Natural killer cell treated with Interleukin-12 subunit alpha and Interleukin-12 subunit beta and Interleukin-15 and Interleukin-18, amount 100 ng/mL, for 72 hours (primary cell): ENCODE results near the gene SOCS3. TPM values are rescaled to one million over a fixed set of nuclear protein-coding genes. Genes with fewer than 3 reads are reported as not detected.
A peak's percentile ranks its signal among the peaks of the same experiment; 100 is the strongest.

Experiments used
- ATAC-seq, 2 donors: fragments of 150-1000 bp; cut with Tn5 transposase in 1 of 2; sonication (Bioruptor Pico), chemical (Tn5 transposase) in 1 of 2; 2 replicates each; pipeline ENCODE4 v1.10.0; 2021
- DNase-seq: peaks from one replicate; pipeline ENCODE4 v3.0.0; 2022; ENCODE audit warnings: low spot score
- H3K27ac Mint-ChIP-seq, 2 donors: 1 replicate in 1 of 2; 2 replicates in 1 of 2; pipeline ENCODE4 v1.8.0; 2022; ENCODE audit warnings: mixed read lengths in 2 of 2, mild to moderate bottlenecking in 1 of 2, moderate library complexity in 1 of 2
- H3K27me3 Mint-ChIP-seq, 2 donors: 1 replicate in 1 of 2; 2 replicates in 1 of 2; pipeline ENCODE4 v1.8.0; 2022; ENCODE audit warnings: mixed read lengths in 2 of 2
- H3K36me3 Mint-ChIP-seq: one replicate; pipeline ENCODE4 v1.8.0; 2022; ENCODE audit warnings: mixed read lengths
- H3K4me1 Mint-ChIP-seq, 2 donors: 1 replicate in 1 of 2; 2 replicates in 1 of 2; pipeline ENCODE4 v1.8.0; 2022; ENCODE audit warnings: low read depth in 2 of 2, mixed read lengths in 2 of 2, mild to moderate bottlenecking in 1 of 2
- H3K4me3 Mint-ChIP-seq: one replicate; pipeline ENCODE4 v1.8.0; 2022; ENCODE audit warnings: mixed read lengths
- H3K9me3 Mint-ChIP-seq: 2 replicates; pipeline ENCODE4 v1.8.0; 2022; ENCODE audit warnings: mixed read lengths
- total RNA-seq, 2 donors: library from RNA; stranded (reverse); gene quantifications; one replicate each; pipeline ENCODE4 v1.2.3, GENCODE V29; 2022

SOCS3 gene
- total RNA-seq, 2 donors from 2014 or later: 110 to 156 TPM

- peak overlapping the region; percentile 90 for H3K4me3 Mint-ChIP-seq
- H3K9me3 Mint-ChIP-seq: no peaks in the 10 kb centered on the region
- peaks cover 6% of the 10 kb centered on the region for H3K36me3 Mint-ChIP-seq
- DNase-seq (peak; percentile 44), ATAC-seq (no peak)
- peaks cover 43 to 50% of the 10 kb centered on the region in 2 donors for H3K4me1 Mint-ChIP-seq
- H3K27me3 Mint-ChIP-seq: no peaks in the 10 kb centered on the region
- H3K27ac Mint-ChIP-seq: peak overlapping the region; percentile 96 to 98
Observed at GRCh38 chr17:78357672-78358537, 2.0 kb downstream of the SOCS3 start.

- H3K4me1 Mint-ChIP-seq: peaks cover 42 to 47% of the 10 kb centered on the region in 2 donors
- peaks cover 6% of the 10 kb centered on the region for H3K36me3 Mint-ChIP-seq
- peak overlapping the region; percentile 90 for H3K4me3 Mint-ChIP-seq
- H3K9me3 Mint-ChIP-seq: no peaks in the 10 kb centered on the region
- no peaks in the 10 kb centered on the region for H3K27me3 Mint-ChIP-seq
- no peak for ATAC-seq
- H3K27ac Mint-ChIP-seq: peak overlapping the region; percentile 96 to 98
- DNase-seq: peak; percentile 53
Observed at GRCh38 chr17:78357177-78357586, 2.7 kb downstream of the SOCS3 start.

- DNase-seq (peak; percentile 93), ATAC-seq (peak; percentile 69 to 71)
- H3K36me3 Mint-ChIP-seq: peaks cover 6% of the 10 kb centered on the region
- no peaks in the 10 kb centered on the region for H3K9me3 Mint-ChIP-seq
- peaks cover 44 to 46% of the 10 kb centered on the region in 2 donors for H3K4me1 Mint-ChIP-seq
- H3K4me3 Mint-ChIP-seq: peak overlapping the region; percentile 90
- peak overlapping the region; percentile 96 to 98 for H3K27ac Mint-ChIP-seq
- no peaks in the 10 kb centered on the region for H3K27me3 Mint-ChIP-seq
Observed at GRCh38 chr17:78356101-78356713, 3.7 kb downstream of the SOCS3 start.

GRCh38 chr17:78355701-78356100 is 4.2 kb downstream of the SOCS3 start:
- Mint-ChIP-seq H3K9me3 (no peaks in the 10 kb centered on the region), H3K4me1 (peaks cover 43 to 46% of the 10 kb centered on the region in 2 donors), H3K36me3 (peaks cover 6% of the 10 kb centered on the region), H3K27me3 (no peaks in the 10 kb centered on the region), H3K27ac (peak overlapping the region; percentile 96 to 98), H3K4me3 (peak overlapping the region; percentile 90)
- ATAC-seq (no peak), DNase-seq (peak; percentile 45)

DNA sequence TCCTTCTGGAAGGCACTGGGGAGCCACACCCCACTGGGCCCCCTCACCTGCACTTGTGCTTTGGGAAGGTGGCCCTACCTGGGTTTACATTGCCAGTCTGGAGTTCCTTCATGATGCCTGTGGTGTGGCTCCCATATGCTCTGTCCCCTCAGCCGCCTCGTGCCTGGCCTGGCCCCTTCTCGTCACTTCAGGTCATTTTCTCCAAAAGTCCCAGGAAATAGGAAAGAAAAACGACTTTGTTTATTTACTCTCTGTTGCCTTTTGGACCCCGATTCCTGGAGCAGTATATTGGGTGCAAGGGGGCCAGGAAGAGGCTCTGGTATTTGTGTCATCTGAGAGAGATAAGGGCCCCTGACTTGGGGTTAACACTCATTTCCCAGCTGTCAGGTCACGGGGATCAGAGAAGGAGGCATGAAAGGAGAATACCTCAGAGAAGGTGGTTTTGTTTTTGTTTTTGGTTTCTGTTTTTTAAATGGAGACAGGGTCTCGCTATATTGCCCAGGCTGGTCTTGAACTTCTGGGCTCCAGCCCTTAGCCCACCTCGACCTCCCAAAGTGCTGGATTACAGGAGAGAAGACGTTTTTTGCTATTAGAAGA is 4.7 kb downstream of the SOCS3 start:
- peak overlapping the region; percentile 96 to 98 for H3K27ac Mint-ChIP-seq
- H3K4me3 Mint-ChIP-seq: peak overlapping the region; percentile 90
- peaks cover 48 to 52% of the 10 kb centered on the region in 2 donors for H3K4me1 Mint-ChIP-seq
- no peaks in the 10 kb centered on the region for H3K27me3 Mint-ChIP-seq
- ATAC-seq (no peak), DNase-seq (peak; percentile 56)
- no peaks in the 10 kb centered on the region for H3K9me3 Mint-ChIP-seq
- peaks cover 6% of the 10 kb centered on the region for H3K36me3 Mint-ChIP-seq

- ATAC-seq (no peak), DNase-seq (no peak)
- Mint-ChIP-seq H3K4me3 (peak overlapping the region; percentile 62), H3K36me3 (peaks cover 6% of the 10 kb centered on the region), H3K4me1 (peaks cover 54 to 60% of the 10 kb centered on the region in 2 donors), H3K9me3 (no peaks in the 10 kb centered on the region), H3K27ac (peak overlapping the region; percentile 67 to 98), H3K27me3 (no peaks in the 10 kb centered on the region)
Observed at GRCh38 chr17:78353834-78354233, 6.0 kb downstream of the SOCS3 start.

GRCh38 chr17:78351449-78352006 is 8.3 kb downstream of the SOCS3 start:
- peaks cover 1% of the 10 kb centered on the region for H3K36me3 Mint-ChIP-seq
- H3K4me3 Mint-ChIP-seq: no peak overlapping the region
- H3K4me1 Mint-ChIP-seq: peaks cover 55 to 61% of the 10 kb centered on the region in 2 donors
- DNase-seq (peak; percentile 32), ATAC-seq (no peak)
- H3K27ac Mint-ChIP-seq: no peak overlapping the region
- H3K27me3 Mint-ChIP-seq: no peaks in the 10 kb centered on the region
- no peaks in the 10 kb centered on the region for H3K9me3 Mint-ChIP-seq

GRCh38 chr17:78349891-78350642 is 9.8 kb downstream of the SOCS3 start:
- H3K27ac Mint-ChIP-seq: peak overlapping the region in 1 of 2 donors; percentile 85

DNA sequence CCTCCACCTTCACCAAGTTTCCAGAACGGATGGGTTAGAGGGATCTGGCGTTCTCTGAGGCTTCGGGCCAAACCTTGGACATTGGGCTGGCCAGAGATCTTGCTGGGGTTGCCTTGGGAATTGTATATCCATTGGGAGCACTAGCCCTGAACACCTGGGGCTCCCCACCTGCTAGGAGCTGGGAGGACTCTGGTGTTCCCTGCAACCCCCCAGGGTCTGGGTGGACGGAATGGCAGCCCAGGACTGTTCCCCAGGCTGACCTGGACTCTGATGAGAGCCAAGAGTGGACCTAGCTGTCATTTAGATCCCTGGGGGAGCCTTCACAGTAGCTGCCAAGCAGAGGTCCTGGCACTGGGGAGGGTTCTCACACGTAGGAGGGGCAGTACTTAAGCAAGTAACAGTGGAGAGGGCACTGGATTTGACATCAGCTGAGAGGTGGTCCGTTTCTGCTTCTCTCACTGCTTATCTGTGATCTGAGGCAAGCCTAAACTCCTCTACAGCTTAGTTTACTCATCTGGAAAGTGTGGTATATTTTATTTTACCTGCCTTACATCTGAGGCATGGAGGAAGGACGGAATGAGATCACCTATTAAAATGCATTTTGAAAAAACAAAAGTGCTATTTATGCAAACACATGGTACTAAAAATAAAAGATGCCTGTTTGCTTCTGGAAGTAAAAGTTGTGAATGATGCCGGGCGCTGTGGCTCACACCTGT is 11.7 kb downstream of the SOCS3 start:
- Mint-ChIP-seq H3K4me1 (peaks cover 45 to 49% of the 10 kb centered on the region in 2 donors), H3K27ac (peak overlapping the region in 1 of 2 donors; percentile 4), H3K9me3 (no peaks in the 10 kb centered on the region), H3K4me3 (no peak overlapping the region), H3K36me3 (no peaks in the 10 kb centered on the region), H3K27me3 (no peaks in the 10 kb centered on the region)
- ATAC-seq: no peak
- peak; percentile 46 for DNase-seq

More at GRCh38 chr17:78349891-78350642, 9.8 kb downstream of the SOCS3 start:
- H3K27me3 Mint-ChIP-seq: no peaks in the 10 kb centered on the region
- H3K36me3 Mint-ChIP-seq: no peaks in the 10 kb centered on the region
- DNase-seq (peak; percentile 54), ATAC-seq (no peak)
- H3K9me3 Mint-ChIP-seq: no peaks in the 10 kb centered on the region
- H3K4me3 Mint-ChIP-seq: no peak overlapping the region
- peaks cover 46 to 50% of the 10 kb centered on the region in 2 donors for H3K4me1 Mint-ChIP-seq

GRCh38 chr17:78347453-78347852 is 12.4 kb downstream of the SOCS3 start:
- ATAC-seq (no peak), DNase-seq (peak; percentile 35)
- H3K27me3 Mint-ChIP-seq: no peaks in the 10 kb centered on the region
- peaks cover 47 to 52% of the 10 kb centered on the region in 2 donors for H3K4me1 Mint-ChIP-seq
- H3K36me3 Mint-ChIP-seq: no peaks in the 10 kb centered on the region
- peak overlapping the region in 1 of 2 donors; percentile 4 for H3K27ac Mint-ChIP-seq
- H3K9me3 Mint-ChIP-seq: no peaks in the 10 kb centered on the region
- no peak overlapping the region for H3K4me3 Mint-ChIP-seq

GRCh38 chr17:78346605-78347250 is 13.1 kb downstream of the SOCS3 start:
- peak overlapping the region in 1 of 2 donors; percentile 4 for H3K27ac Mint-ChIP-seq
- no peak for ATAC-seq

GRCh38 chr17:78345791-78346494 is 13.9 kb downstream of the SOCS3 start:
- Mint-ChIP-seq H3K27me3 (no peaks in the 10 kb centered on the region), H3K4me1 (peaks cover 44 to 50% of the 10 kb centered on the region in 2 donors), H3K9me3 (no peaks in the 10 kb centered on the region), H3K27ac (peak overlapping the region in 1 of 2 donors; percentile 3), H3K4me3 (no peak overlapping the region), H3K36me3 (no peaks in the 10 kb centered on the region)
- ATAC-seq (no peak), DNase-seq (peak; percentile 12)

More at GRCh38 chr17:78346605-78347250, 13.1 kb downstream of the SOCS3 start:
- DNase-seq: peak; percentile 22
- Mint-ChIP-seq H3K4me1 (peaks cover 43 to 50% of the 10 kb centered on the region in 2 donors), H3K9me3 (no peaks in the 10 kb centered on the region), H3K36me3 (no peaks in the 10 kb centered on the region), H3K4me3 (no peak overlapping the region), H3K27me3 (no peaks in the 10 kb centered on the region)
